Raji (cell line): ENCODE results near the gene ADK.

Source experiments
- POLR2A ChIP-seq: IDR thresholded peaks from 2 replicates; pipeline ENCODE4 v1.6.1; 2011; ENCODE audit warnings: low read depth, low read length, control low read depth; ENCODE audit not compliant: insufficient read depth

ADK gene

GRCh38 chr10:74677951-74678350, 526.9 kb downstream of the ADK start:
- TF ChIP-seq POLR2A: no peak

- no peak for TF ChIP-seq POLR2A
Measured at GRCh38 chr10:74681917-74682627, 531.1 kb downstream of the ADK start.

- TF ChIP-seq POLR2A: no peak
Measured at GRCh38 chr10:74683067-74683466, 532.0 kb downstream of the ADK start.

GRCh38 chr10:74683621-74684364, 532.8 kb downstream of the ADK start:
- no peak for TF ChIP-seq POLR2A

- no peak for TF ChIP-seq POLR2A
Measured at GRCh38 chr10:74684462-74684861, 533.4 kb downstream of the ADK start.

- TF ChIP-seq POLR2A: no peak
Measured at GRCh38 chr10:74685564-74685963, 534.5 kb downstream of the ADK start.

- TF ChIP-seq POLR2A: no peak
Measured at GRCh38 chr10:74690393-74690792, 539.4 kb downstream of the ADK start.

- no peak for TF ChIP-seq POLR2A
Measured at GRCh38 chr10:74691164-74691563, 540.1 kb downstream of the ADK start.

- TF ChIP-seq POLR2A: no peak
Measured at GRCh38 chr10:74704629-74705357, 553.8 kb downstream of the ADK start.

GRCh38 chr10:74705358-74705980, 554.4 kb downstream of the ADK start:
- no peak for TF ChIP-seq POLR2A

- no peak for TF ChIP-seq POLR2A
Measured at GRCh38 chr10:74706966-74707365, 555.9 kb downstream of the ADK start.

GRCh38 chr10:74708246-74708645, 557.2 kb downstream of the ADK start:
- TF ChIP-seq POLR2A: no peak

- no peak for TF ChIP-seq POLR2A
Measured at GRCh38 chr10:74718208-74718607, 567.2 kb downstream of the ADK start.

- TF ChIP-seq POLR2A: no peak
Measured at GRCh38 chr10:74728225-74728624, 577.2 kb downstream of the ADK start.

- TF ChIP-seq POLR2A: no peak
Measured at GRCh38 chr10:74730246-74730645, 579.2 kb downstream of the ADK start.
